Suprapubic skin (tissue), 4 donors: ENCODE results near the gene VTI1A.

ENCODE experiments used
- POLR2A ChIP-seq, 2 donors: fragments of 450-650 bp; IDR thresholded peaks; one replicate each; pipeline ENCODE4 v1.6.1; 2017; ENCODE audit warnings: antibody characterized with exemption in 2 of 2, mild to moderate bottlenecking in 2 of 2, moderate library complexity in 2 of 2
- POLR2AphosphoS5 ChIP-seq, 3 donors: sonication (generic); formaldehyde crosslinking; IDR thresholded peaks; one replicate each; pipeline ENCODE4 v1.6.1; 2017; ENCODE audit warnings: antibody characterized with exemption in 3 of 3

DNA sequence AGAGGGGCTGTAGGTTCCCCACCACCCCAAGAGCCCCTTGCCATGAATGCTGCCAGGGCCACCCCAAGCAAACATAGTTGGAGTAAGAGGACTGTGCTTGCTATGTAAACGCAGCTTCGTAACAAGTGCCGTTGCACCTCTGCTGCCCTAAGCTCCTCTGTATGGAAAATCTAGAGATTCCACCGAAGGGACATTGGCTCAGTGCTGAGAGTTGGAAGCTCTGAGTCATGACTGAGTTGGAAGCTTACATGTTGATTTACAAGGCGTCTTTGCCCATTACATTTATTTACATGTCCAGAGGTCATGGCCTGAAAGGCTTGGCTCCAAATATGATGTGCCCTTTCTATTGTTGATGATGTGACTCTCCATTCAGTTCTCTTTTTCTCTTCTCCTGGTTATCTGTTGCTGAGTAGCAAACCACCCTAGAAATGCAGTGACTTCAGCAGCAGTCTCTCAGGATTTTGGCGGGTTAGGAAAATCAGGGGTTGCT is 270.0 kb downstream of the VTI1A start:
- no peak for TF ChIP-seq POLR2A (IDR thresholded peaks at IDR 0.05)
- TF ChIP-seq POLR2AphosphoS5 (IDR thresholded peaks at IDR 0.05): no peak
